LHCN-M2 (cell line): ENCODE measurements around the gene NOVA2. TPM values are rescaled to one million over a fixed set of nuclear protein-coding genes. Genes with fewer than 3 reads are reported as not detected.
"Not testable (repeated sequence)": the region's sequence is repeated elsewhere in the genome, so short reads cannot be mapped to it uniquely, and the experiment has no call there.

Source experiments
- DNase-seq: peaks from one replicate; pipeline ENCODE4 v3.0.0-alpha.2; 2012; ENCODE audit warnings: low read depth
- total RNA-seq: library from RNA; depleted of rRNA; stranded (reverse); fragments of >200 nt; gene quantifications from 2 replicates; pipeline ENCODE4 v1.2.3, GENCODE V29; 2014; rRNA removed

The NOVA2 gene
- total RNA-seq, 1 experiment from 2014 or later: not detected

- not testable (repeated sequence) for DNase-seq
Measured at GRCh38 chr19:45895983-45896599, 77.6 kb downstream of the NOVA2 start.

GRCh38 chr19:45895519-45895972, 78.1 kb downstream of the NOVA2 start:
- no peak for DNase-seq

GRCh38 chr19:45890877-45891276, 82.8 kb downstream of the NOVA2 start:
- DNase-seq: no peak

- no peak for DNase-seq
Measured at GRCh38 chr19:45889210-45889885, 84.3 kb downstream of the NOVA2 start.

GRCh38 chr19:45887200-45887710, 86.4 kb downstream of the NOVA2 start:
- DNase-seq: no peak

- DNase-seq: peak; percentile 91
Measured at GRCh38 chr19:45886427-45887199, 87.1 kb downstream of the NOVA2 start.

- DNase-seq: peak; percentile 88
Measured at GRCh38 chr19:45885556-45886426, 87.9 kb downstream of the NOVA2 start, which contains the start of gene IRF2BP1. TSS of gene IRF2BP1 (minus strand) at chr19:45886141. CDS start at chr19:45885774, 367 bp downstream.

- no peak for DNase-seq
Measured at GRCh38 chr19:45884682-45885555, 88.7 kb downstream of the NOVA2 start.

GRCh38 chr19:45883881-45884681, 89.6 kb downstream of the NOVA2 start:
- no peak for DNase-seq

Other genes starting within 250 kb of the NOVA2 start
- 8.4 and 11.5 TPM in 2 replicates for gene FBXO46, start 243.0 kb downstream of the NOVA2 start, total RNA-seq
- not detected in 2 replicates for gene MEIOSIN, start 240.4 kb downstream of the NOVA2 start, total RNA-seq
- gene SIX5, start 204.6 kb downstream of the NOVA2 start, total RNA-seq: 7.9 and 8.7 TPM in 2 replicates
- 90.8 and 121 TPM in 2 replicates for gene DMPK, start 191.4 kb downstream of the NOVA2 start, total RNA-seq
- 34.0 and 36.4 TPM in 2 replicates for gene DMWD, start 181.0 kb downstream of the NOVA2 start, total RNA-seq
- 0.11 TPM in 1 of 2 replicates, not detected in the other for gene RSPH6A, start 158.6 kb downstream of the NOVA2 start, total RNA-seq
- gene SYMPK, start 110.7 kb downstream of the NOVA2 start, total RNA-seq: 35.9 and 45.6 TPM in 2 replicates
- not detected in 2 replicates for gene FOXA3, start 109.5 kb downstream of the NOVA2 start, total RNA-seq
- 40.1 and 42.8 TPM in 2 replicates for gene IRF2BP1, start 87.7 kb downstream of the NOVA2 start, total RNA-seq
- gene MYPOP, start 71.3 kb downstream of the NOVA2 start, total RNA-seq: 3.2 and 3.5 TPM in 2 replicates
- gene NANOS2, start 59.1 kb downstream of the NOVA2 start, total RNA-seq: not detected in 2 replicates
- gene CCDC61, start 21.6 kb upstream of the NOVA2 start, total RNA-seq: 9.4 and 13.2 TPM in 2 replicates
- not detected in 2 replicates for gene PGLYRP1, start 49.2 kb upstream of the NOVA2 start, total RNA-seq
- gene IGFL4, start 67.1 kb upstream of the NOVA2 start, total RNA-seq: not detected in 2 replicates
- gene IGFL3, start 150.8 kb upstream of the NOVA2 start, total RNA-seq: 0.40 TPM in 1 of 2 replicates, not detected in the other
- gene IGFL2, start 174.4 kb upstream of the NOVA2 start, total RNA-seq: not detected in 2 replicates